UCSD-AML1 (cell line): ENCODE measurements around the gene SPZ1.
"Not testable (repeated sequence)": the region's sequence is repeated elsewhere in the genome, so short reads cannot be mapped to it uniquely, and the experiment has no call there.

Experiments used
- DNase-seq: peaks from one replicate; lab custom pipeline; 2025; ENCODE audit not compliant: unreplicated experiment; lab: John Stamatoyannopoulos, UW

Gene SPZ1

GRCh38 chr5:80319702-80320101 is at the start of gene SPZ1:
Gene SPZ1 (plus strand): TSS chr5:80320002. CDS start chr5:80320216, 214 bp downstream.
- no peak for DNase-seq

GRCh38 chr5:80270543-80270942 is 49.3 kb upstream of the SPZ1 start:
- DNase-seq: not testable (repeated sequence)

GRCh38 chr5:80275347-80275746 is 44.5 kb upstream of the SPZ1 start:
- no peak for DNase-seq

DNA sequence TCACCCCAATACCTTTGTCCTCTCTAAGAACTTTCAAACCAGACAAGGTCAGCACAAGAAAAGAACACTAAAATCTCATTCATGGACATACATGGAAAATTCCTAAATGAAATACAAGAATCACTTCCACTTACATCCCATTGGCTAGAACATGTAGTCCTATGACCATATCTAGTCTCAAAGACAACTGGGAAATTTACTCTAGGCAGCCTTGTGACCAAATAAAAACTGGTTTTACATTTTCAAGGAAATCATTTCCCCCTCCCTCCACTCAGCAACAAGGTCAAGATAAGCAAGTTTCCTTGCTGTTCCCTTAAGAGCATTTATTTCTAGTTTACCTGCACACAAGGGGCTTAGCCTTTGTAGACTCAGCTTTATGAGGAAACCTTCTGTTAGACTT is 43.6 kb upstream of the SPZ1 start:
- no peak for DNase-seq

DNA sequence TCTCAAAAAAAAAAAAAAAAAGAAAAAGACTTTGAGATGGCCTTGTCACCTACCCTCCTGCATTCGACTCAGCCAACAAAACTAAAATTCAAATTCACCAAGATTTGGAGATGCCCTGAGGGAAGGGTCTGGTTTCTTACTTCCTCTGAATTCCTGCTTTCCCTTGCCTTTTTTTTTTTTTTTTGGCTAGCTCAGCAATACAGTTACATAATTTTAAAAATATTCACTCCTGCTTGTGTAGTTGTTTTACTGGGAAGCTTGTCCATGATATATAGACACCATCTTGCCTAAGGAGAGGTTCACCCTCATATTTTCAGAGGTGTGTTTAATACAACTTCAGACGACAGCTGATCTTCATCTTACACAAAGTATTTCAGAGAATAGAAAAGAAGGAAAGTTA is 42.6 kb upstream of the SPZ1 start:
- DNase-seq: no peak

- DNase-seq: no peak
Observed at GRCh38 chr5:80282054-80282453, 37.7 kb upstream of the SPZ1 start.

DNA sequence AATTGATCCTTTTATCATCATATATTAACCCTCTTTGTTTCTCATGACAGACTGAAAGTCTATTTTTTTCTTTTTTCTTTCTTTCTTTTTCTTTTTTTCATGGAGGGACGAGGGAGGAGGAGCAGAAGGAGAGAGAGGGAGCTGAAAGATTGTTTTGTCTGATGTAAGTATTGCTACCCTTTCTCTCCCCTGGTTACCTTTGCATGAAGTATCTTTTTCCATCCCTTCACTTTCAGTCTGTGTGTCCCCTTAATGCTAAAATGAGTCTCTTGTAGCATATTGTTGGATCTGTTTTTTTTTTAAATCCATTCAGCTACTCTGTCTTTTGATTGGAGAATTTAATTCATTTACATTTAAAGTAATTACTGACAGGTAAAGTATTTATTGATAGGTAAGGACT is 36.4 kb upstream of the SPZ1 start:
- DNase-seq: no peak

DNA sequence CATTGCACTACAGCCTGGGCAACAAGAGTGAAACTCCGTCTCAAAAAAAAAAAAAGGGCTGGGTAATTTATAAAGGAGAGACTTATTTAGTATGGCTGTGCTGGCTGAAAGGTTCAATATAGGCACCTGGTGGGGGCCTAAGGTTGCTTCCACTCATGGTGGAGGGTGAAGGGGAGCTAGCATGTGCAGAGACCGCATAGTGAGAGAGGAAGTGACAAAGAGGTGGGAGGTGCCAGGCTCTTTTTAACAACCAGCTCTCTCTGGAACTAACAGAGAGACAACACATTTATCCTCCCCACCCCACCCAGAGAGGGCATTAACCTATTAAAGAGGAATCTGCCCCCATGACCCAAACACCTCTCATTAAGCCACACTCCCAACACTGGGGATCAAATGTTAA is 35.1 kb upstream of the SPZ1 start:
- DNase-seq: no peak

DNA sequence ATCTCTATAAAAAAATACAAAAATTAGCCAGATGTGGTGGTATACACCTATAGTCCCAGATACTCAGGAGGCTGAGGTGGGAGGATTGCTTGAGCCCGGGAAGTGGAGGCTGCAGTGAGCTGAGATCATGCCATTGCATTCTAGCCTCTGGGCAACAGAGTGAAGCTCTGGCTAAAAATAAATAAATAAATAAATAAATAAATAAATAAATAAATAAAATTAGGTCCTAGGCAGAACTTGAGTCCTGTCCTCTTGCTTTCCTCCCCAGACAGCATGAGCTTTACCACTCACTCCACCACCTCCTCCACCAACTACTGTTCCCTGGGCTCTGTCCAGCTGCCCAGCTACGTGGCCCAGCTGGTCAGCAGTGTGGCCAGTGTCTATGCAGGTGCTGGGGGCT is 31.6 kb upstream of the SPZ1 start:
- no peak for DNase-seq

DNA sequence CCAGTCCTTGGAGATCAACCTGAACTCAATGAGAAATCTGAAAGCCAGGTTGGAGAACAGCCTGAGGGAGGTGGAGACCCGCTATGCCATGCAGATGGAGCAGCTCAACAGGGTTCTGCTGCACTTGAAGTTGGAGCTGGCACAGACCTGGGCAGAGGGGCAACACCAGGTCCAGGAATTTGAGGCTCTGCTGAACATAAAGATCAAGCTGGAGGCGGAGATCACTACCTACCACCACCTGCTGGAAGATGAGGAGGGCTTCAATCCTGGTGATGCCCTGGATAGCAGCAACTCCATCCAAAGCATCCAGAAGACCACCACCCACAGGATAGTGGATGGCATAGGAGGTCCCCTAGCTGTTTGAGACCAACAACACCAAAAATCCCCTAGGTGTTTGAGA is 30.5 kb upstream of the SPZ1 start:
- DNase-seq: no peak

DNA sequence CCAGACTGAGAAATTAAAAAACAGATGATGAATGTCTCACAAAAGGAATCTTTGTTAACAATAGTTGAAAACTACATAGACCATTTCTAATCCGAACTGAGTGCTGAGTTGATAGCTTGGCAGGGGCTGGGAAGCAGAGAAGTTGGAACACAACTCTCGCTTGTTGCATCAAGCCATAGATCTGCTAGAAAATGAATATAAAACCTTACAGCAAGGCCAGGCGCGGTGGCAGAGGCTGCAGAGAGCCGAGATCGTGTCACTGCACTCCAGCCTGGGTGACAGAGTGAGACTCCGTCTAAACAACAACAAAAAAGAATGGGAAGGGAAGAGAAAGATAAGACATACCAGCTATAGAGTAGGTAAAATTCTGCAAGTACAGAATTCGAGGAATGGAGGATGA is 28.0 kb upstream of the SPZ1 start:
- DNase-seq: no peak

DNA sequence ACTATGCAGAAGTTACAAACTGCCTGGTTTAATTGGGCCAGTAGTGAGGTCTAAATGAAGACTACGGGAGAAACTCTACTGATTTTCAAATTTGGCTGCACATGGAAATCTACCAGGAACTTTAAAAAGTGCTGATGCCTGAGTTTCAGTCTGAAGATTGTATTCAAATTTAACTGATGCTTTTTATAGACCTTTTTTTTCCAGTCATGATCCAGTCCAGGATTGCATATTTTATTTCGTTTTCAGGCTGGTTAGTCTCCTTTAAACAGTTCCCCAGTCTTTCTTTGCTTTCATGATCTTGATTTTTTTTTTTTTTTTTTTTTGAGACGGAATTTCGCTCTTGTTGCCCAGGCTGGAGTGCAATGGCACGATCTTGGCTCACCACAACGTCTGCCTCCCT is 23.7 kb upstream of the SPZ1 start:
- no peak for DNase-seq

DNA sequence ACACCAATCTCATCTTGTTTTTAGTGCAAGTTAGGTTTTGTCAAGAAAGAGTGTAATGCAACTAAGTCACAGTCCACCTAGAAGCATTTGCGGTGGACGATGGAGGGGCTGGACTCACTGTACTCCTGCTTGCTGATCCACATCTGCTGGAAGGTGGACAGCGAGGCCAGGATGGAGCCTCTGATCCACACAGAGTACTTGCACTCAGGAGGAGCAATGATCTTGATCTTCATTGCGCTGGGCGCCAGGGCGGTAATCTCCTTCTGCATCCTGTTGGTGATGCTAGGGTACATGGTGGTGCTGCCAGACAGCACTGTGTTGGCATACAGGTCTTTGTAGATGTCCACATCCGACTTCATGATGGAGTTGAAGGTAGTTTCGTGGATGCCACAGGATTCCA is 20.2 kb upstream of the SPZ1 start:
- no peak for DNase-seq

GRCh38 chr5:80300125-80300524 is 19.7 kb upstream of the SPZ1 start:
- DNase-seq: no peak

GRCh38 chr5:80300796-80301195 is 19.0 kb upstream of the SPZ1 start:
- DNase-seq: not testable (repeated sequence)

DNA sequence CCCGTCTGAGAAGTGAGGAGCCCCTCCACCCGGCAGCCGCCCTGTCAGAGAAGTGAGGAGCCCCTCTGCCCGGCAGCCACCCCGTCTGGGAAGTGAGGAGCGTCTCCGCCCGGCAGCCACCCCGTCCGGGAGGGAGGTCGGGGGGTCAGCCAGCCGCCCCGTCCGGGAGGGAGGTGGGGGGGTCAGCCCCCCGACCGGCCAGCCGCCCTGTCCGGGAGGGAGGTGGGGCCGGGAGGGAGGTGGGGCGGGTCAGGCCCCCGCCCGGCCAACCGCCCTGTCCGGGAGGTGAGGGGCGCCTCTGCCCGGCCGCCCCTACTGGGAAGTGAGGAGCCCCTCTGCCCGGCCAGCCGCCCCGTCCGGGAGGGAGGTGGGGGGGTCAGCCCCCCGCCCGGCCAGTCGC is 18.5 kb upstream of the SPZ1 start:
- not testable (repeated sequence) for DNase-seq

GRCh38 chr5:80302636-80303035 is 17.2 kb upstream of the SPZ1 start:
- no peak for DNase-seq

DNA sequence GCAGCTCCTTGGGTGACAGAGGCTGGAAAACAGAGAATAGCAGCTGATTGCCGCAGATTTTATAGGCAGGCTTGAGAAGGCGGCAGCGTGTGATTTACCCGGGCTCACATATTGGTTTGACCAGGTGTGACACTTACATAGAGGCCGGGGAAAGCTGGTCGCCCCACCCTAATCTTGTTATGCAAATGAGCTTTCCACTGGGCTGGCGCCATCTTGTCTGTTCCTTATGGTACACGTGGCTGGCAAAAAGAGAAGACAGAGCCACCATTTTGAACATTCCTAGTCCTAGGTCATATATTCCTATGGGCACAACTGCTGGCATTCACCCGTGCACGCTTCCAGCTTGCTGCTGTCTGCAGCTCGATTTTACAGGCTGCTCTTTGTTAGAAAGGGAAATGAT is 11.3 kb upstream of the SPZ1 start:
- no peak for DNase-seq

GRCh38 chr5:80309871-80310665 is 9.7 kb upstream of the SPZ1 start:
- DNase-seq: no peak

- no peak for DNase-seq
Observed at GRCh38 chr5:80315244-80315643, 4.6 kb upstream of the SPZ1 start.

GRCh38 chr5:80318212-80318611 is 1.6 kb upstream of the SPZ1 start:
- DNase-seq: no peak

DNA sequence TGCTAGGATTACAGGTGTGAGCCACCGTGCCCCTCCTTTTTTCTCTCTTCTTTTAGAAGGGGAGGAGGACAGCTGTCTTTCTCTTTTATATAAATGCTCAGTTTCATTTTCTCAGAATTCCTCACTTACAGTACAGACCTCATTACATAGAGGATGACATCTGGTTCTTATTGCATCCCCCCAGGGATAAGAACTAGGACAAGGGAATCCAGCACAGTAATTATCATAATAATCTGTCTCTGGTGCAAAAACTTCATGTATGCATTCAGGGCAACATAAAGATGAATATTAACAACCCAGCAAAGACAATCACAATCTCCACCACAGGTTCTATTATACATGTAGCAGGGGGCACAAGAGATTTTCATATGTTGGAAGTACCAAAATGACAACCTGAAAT is 5.1 kb downstream of the SPZ1 start:
- no peak for DNase-seq

DNA sequence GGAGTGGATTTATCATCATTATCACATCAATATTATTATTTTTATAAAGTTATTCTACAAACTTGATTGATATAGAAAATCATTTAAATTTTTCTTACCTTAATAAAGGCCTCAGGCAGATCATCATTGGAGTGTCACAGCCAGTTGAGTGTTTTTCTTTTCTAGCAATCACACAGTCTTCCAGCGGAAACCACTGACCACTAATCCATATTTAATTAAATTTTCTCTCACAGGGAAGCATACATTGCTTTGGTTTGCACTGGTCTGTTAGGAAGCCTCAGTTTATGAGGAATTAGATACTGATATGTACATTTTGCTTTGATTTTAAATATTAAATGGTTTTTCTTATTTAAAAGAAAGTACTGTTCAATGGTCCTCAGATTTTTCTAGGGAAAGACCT is 6.7 kb downstream of the SPZ1 start:
- no peak for DNase-seq
